ENCODE measurements around the gene LSM10. TPM values are rescaled to one million over a fixed set of nuclear protein-coding genes. Genes with fewer than 3 reads are reported as not detected.

LSM10 gene
- total RNA-seq, 1 experiment from 2014 or later: 42.2 TPM

- no peak overlapping the region for H3K27ac Mint-ChIP-seq
- no peak overlapping the region for H3K14ac ChIP-seq (ENCODE audit: insufficient read depth, low read length)
- no peak overlapping the region for H4K91ac ChIP-seq (ENCODE audit: insufficient read length, low read depth, low read length)
- no peak overlapping the region for H3K18ac ChIP-seq (ENCODE audit: insufficient read length, low read depth, low read length)
- H4K8ac ChIP-seq (replicated peaks; ENCODE audit: insufficient read length, low read depth, low read length): no peak overlapping the region
- H2AK5ac ChIP-seq (ENCODE audit: insufficient read length, low read length): no peak overlapping the region
- H2BK12ac ChIP-seq (ENCODE audit: insufficient read length, low read depth, low read length): no peak overlapping the region
- H2BK20ac ChIP-seq (ENCODE audit: low read depth, low read length, poor library complexity, severe bottlenecking): no peak overlapping the region
- no peak overlapping the region for H4K5ac ChIP-seq (ENCODE audit: insufficient read length, low read depth, low read length)
- no peaks in the 10 kb centered on the region for H3K27me3 Mint-ChIP-seq (ENCODE audit: low read depth)
- H3K79me1 ChIP-seq (ENCODE audit: insufficient read depth, low read depth, low read length, poor library complexity, severe bottlenecking): no peaks in the 10 kb centered on the region
- H3K9ac ChIP-seq (ENCODE audit: extremely low read depth, insufficient read length, low read length): no peak overlapping the region
- no peaks in the 10 kb centered on the region for H3K9me3 Mint-ChIP-seq
- peaks cover 11% of the 10 kb centered on the region for H3K23me2 ChIP-seq (ENCODE audit: insufficient read length, low read depth, low read length, poor library complexity, severe bottlenecking)
- H3K79me2 ChIP-seq (ENCODE audit: insufficient read depth, low read length): peaks cover 12% of the 10 kb centered on the region; the same call in 1 of the 2 replicates
- no peak overlapping the region for H2BK5ac ChIP-seq (ENCODE audit: insufficient read length, low read length)
- no peak overlapping the region for H3T11ph ChIP-seq (ENCODE audit: low read length)
- no CpG with 5 or more reads among the region's 4 CpGs for WGBS (ENCODE audit: extremely low coverage, insufficient read length, low lambda C conversion rate)
- no peak overlapping the region for H3K4me3 Mint-ChIP-seq
- no peak overlapping the region for H3K27ac ChIP-seq (ENCODE audit: insufficient read length, low read depth, low read length)
- H2BK120ac ChIP-seq (ENCODE audit: low read depth, low read length, poor library complexity, severe bottlenecking): no peak overlapping the region
- no peak overlapping the region for H2BK15ac ChIP-seq (ENCODE audit: low read depth, low read length)
- no peak overlapping the region for H3K23ac ChIP-seq (ENCODE audit: insufficient read length, low read depth, low read length)
- no peaks in the 10 kb centered on the region for H3K9me3 ChIP-seq (ENCODE audit: control insufficient read depth, low read depth, low read length)
- no peak for TF ChIP-seq CTCF (conservative IDR thresholded peaks at IDR 0.05)
- H3K4me2 ChIP-seq (ENCODE audit: insufficient read depth, insufficient read length, low read length): no peak overlapping the region
- peaks cover 0 to 5% (median 2%) of the 10 kb centered on the region in 3 experiments; a peak in 3 of 7 replicates for H3K36me3 Mint-ChIP-seq (ENCODE audit: insufficient read depth in 1 of 3, low read depth in 3 of 3)
- H4K20me1 ChIP-seq (ENCODE audit: control insufficient read depth, insufficient read depth, insufficient read length): no peaks in the 10 kb centered on the region
- H3K4ac ChIP-seq (ENCODE audit: low read depth, low read length): no peak overlapping the region
- H2AFZ ChIP-seq (ENCODE audit: low read length): no peak overlapping the region
- peaks cover 4% of the 10 kb centered on the region; the same call in 1 of the 2 replicates for H3K4me1 ChIP-seq (ENCODE audit: insufficient read depth, low read length)
- H3K4me1 Mint-ChIP-seq: peaks cover 32 to 40% of the 10 kb centered on the region in 2 experiments
- H3K27me3 ChIP-seq (ENCODE audit: insufficient read depth, low read length): no peaks in the 10 kb centered on the region
- DNase-seq: no peak
- no peak overlapping the region for H3K56ac ChIP-seq (ENCODE audit: insufficient read length, low read depth, low read length)
Observed at GRCh38 chr1:36382669-36383068, 15.0 kb downstream of the LSM10 start.
